GM21526 (cell line): ENCODE data around the gene EPHA8.

ENCODE experiments used
- ATAC-seq: cut with Tn5 transposase; IDR thresholded peaks from one replicate; pipeline ENCODE4 v1.9.1; 2021; ENCODE audit warnings: moderate library complexity; ENCODE audit not compliant: unreplicated experiment, low FRiP score

Gene EPHA8

DNA sequence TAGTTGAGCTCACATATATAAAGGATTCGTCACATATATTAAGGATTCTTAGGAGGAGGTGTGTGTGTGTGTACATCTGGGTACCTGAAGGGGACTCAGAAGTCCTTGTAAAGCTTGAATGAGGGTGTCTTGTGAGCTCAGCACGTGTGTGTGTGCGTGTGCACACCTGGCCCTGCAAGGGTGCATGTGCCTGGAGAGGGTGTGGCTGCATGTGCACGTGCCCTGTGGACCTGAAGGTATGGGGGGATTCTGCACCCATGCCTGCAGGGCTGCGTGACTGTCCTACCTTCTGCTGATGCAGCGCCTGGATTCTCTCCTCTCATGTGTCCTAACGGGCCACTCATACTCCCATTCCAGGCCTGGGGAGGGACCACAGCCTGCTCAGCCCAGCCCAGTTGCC is 24.0 kb downstream of the EPHA8 start:
- ATAC-seq: no peak

DNA sequence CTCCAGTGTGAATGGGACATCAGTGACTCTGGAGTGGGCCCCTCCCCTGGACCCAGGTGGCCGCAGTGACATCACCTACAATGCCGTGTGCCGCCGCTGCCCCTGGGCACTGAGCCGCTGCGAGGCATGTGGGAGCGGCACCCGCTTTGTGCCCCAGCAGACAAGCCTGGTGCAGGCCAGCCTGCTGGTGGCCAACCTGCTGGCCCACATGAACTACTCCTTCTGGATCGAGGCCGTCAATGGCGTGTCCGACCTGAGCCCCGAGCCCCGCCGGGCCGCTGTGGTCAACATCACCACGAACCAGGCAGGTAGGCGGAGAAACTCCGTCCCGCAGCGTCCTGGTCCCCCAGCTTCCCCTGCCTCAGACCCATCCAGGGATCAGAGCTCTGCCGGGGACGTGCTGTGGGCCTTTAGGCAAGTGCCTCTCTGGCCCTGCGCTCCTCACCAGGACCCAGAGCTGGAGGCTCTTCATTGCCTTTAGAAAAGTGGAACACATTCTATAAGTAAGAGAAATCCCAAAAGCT is 25.7 kb downstream of the EPHA8 start:
- no peak for ATAC-seq

DNA sequence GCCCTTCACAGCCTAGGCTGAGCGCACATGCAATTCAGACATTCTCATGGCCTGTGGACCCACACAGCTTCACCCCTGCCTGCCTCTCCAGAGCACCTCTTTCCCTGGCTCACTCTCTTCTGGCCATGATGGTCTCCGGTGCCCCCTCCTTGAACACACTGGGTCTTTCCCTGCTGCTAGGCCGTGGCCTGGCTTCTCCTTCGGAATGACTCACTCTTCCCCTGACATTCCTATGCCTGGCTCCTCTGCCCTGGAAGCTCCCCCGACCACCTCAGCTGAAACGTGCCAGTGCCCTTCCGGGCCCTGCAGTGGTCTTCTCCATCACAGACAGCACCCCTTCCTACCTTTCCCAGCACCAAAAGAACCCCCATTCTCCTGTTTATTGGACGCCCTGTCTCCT is 28.3 kb downstream of the EPHA8 start:
- ATAC-seq: no peak

DNA sequence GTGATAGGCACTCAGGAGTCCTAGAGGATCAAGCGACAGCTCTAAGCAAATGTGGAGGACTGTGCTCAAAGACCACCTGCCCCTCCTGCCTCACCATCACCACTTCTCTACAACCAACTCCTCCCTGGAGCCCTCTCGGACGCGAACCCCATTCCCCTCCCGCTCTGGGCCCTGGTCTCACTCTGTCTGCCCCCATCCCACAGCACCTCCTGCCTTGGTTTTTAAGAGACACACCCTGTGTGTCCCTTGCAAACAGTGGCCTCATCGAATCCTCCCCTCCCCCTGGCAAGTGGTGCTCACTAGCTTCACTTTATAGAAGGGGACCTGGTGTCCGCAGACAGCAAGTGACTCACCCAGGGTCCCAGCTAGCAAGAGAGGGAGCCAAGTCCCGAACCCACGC is 28.8 kb downstream of the EPHA8 start:
- ATAC-seq: no peak

DNA sequence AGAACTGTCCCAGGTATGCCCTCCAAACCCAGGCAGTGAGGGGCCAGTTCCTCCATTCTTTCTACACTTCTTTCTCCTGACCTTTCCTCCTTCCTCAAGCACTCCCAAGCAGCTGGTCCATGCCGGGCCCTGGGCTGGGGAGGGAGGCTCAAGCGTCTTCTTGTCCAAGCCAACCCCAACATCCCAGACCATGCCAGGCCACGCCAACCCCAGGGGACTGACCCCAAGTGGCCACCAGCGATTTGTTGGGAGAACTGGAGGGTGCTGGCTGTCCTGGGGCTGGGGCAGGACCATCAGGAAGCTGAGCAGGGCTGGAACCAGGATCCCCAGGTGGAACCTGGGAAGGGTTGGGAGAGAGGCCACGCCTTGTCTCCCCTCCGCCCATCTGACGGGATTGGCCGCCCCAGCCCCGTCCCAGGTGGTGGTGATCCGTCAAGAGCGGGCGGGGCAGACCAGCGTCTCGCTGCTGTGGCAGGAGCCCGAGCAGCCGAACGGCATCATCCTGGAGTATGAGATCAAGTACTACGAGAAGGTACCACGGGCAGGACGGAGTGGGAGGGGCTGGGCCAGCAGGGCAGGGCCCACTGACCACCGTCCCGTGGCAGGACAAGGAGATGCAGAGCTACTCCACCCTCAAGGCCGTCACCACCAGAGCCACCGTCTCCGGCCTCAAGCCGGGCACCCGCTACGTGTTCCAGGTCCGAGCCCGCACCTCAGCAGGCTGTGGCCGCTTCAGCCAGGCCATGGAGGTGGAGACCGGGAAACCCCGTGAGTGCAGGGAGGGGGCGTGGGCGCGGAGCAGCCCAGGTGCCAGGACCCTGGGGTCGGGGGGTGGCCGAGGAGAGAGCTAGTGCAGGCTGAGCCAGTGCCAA is 29.9 kb downstream of the EPHA8 start:
- no peak for ATAC-seq

DNA sequence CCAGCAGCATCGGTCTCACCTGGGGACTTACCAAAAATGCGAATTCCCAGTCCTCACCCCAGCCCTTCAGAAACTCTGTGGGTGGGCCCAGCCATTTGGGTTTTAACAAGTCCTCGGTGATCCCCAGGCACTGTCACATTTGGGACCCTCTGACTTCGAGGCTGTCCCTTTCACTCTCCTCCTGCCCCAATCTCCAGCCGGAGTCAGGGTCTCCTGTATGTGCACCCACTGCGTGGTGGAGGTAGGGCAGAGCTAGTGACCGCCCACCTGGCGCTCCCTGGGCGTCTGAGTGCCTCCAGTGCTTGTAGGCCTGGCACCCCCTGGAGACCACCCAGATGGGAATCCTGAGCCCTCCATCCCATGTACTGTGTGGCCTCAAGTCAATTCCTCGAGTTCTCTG is 31.1 kb downstream of the EPHA8 start:
- ATAC-seq: no peak

DNA sequence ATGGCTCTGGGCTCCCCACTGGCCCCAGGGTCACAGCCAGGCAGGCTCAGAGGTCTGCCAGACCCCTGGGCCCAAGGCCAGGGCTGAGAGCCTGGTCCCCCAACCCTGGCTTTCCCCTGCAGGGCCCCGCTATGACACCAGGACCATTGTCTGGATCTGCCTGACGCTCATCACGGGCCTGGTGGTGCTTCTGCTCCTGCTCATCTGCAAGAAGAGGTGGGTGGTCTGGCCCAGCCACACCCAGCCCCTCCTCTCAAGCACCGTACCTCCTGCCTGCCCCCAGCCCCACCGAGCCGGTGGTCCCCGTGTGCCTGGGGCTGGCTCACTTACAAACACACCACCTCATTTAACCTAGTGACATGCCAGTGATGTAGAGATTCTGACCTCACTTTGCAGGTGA is 31.8 kb downstream of the EPHA8 start:
- ATAC-seq: no peak

DNA sequence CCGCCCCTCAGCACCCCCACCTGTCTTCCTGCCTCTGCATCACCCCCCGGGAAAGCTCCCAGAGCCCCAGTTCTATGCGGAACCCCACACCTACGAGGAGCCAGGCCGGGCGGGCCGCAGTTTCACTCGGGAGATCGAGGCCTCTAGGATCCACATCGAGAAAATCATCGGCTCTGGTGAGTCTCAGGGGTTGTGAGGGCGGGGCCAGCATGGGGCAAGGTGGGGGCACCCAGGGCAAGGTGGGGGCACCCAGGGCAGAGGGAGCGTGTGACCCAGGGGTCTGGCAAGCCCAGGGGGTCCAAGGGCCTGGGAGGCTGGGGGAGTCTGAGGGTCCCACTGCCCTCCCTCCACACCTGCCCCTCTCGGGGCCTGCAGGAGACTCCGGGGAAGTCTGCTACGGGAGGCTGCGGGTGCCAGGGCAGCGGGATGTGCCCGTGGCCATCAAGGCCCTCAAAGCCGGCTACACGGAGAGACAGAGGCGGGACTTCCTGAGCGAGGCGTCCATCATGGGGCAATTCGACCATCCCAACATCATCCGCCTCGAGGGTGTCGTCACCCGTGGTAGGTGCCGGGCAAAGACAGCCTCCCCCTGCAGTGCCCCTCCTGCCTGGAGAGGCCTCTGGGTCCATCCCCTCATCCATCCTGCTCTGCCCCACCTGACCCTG is 34.1 kb downstream of the EPHA8 start:
- no peak for ATAC-seq

DNA sequence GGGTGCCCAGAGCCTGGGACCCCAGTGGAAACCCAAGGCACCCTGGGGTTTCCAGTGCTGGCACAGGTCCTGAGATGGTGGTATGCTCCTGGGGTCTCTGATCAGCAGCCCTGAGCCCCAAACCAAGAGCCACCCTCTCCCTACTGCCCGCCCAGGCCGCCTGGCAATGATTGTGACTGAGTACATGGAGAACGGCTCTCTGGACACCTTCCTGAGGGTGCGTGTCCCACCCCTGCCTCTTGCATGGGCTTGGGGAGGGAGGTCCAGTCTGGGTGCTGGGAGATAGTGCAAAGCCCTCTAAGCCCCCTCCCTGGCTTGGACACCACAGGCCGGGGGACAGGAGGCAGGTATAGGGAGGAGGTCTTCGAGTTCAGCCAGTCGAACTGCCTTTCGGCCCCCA is 34.7 kb downstream of the EPHA8 start:
- ATAC-seq: no peak

DNA sequence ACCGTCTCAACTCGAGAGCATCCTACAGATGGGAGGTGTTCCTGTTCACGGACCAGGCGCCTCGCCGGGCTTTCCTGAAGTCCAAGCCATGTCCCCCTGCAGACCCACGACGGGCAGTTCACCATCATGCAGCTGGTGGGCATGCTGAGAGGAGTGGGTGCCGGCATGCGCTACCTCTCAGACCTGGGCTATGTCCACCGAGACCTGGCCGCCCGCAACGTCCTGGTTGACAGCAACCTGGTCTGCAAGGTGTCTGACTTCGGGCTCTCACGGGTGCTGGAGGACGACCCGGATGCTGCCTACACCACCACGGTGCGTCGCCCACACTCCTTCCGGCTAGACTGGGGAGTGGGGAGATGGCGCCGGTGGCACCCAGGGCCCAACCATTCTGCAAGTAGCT is 35.4 kb downstream of the EPHA8 start:
- no peak for ATAC-seq

DNA sequence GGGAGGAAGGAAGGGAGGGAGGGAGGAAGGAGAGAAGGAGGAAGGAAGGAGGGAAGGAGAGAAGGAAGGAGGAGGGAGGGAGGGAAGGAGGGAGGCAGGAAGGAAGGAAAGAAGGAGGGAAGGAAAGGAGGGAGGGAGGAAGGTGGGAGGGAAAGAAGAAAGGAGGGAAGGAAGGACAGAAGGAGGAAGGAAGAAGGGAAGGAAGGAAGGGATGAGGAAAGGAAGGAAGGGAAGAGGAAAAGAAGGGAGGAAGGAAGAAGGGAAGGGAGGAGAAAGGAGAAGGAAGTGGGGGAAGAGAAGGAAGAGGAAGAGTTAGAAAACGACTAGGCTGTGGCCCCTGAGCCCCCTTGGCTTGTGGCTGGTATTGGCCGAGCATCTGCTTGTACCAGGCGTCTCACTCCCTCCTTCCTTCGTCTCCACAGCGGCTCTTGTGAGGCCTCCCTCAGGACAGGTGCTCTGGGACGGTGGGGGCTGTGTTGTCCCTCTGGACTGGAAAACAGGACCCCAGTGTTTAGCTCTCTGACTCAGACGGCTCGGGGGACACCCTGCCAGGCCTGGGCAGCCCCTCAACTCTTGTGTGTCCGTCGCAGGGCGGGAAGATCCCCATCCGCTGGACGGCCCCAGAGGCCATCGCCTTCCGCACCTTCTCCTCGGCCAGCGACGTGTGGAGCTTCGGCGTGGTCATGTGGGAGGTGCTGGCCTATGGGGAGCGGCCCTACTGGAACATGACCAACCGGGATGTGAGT is 37.0 kb downstream of the EPHA8 start:
- no peak for ATAC-seq

DNA sequence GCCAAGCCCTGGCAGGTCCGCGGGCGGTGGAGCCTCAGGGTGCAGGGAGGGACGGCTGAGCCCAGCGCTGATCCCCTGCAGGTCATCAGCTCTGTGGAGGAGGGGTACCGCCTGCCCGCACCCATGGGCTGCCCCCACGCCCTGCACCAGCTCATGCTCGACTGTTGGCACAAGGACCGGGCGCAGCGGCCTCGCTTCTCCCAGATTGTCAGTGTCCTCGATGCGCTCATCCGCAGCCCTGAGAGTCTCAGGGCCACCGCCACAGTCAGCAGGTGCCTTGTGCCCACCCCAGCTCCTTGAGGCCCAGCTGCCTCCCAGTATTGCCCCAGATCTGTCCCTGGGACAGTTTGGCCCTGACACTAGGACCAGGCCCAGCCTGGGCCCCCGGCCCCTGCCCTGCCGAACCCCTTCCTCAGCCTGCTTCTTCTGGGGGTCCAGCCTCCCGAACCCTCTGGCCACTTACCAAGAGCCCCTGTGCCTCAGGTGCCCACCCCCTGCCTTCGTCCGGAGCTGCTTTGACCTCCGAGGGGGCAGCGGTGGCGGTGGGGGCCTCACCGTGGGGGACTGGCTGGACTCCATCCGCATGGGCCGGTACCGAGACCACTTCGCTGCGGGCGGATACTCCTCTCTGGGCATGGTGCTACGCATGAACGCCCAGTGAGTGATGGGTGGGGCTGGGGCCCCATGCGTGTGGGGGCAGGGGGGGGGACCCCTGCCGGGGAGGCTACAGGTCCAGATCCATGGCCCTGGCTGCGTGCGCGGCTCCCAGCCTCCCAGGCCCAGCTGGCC is 37.7 kb downstream of the EPHA8 start:
- no peak for ATAC-seq

DNA sequence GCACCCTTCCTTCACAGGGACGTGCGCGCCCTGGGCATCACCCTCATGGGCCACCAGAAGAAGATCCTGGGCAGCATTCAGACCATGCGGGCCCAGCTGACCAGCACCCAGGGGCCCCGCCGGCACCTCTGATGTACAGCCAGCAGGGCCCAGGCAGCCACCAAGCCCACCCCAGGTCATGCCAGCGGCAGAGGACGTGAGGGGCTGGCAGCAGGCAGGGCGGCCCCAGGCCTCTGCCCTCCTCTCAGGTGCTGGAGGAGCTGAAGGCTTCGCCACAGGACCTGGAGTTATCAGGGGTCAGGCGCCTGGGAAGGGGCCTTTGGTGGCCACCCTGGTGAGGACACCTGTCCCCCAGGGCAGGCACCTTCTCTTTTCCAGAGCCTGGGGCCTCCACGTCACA is 38.3 kb downstream of the EPHA8 start:
- no peak for ATAC-seq

DNA sequence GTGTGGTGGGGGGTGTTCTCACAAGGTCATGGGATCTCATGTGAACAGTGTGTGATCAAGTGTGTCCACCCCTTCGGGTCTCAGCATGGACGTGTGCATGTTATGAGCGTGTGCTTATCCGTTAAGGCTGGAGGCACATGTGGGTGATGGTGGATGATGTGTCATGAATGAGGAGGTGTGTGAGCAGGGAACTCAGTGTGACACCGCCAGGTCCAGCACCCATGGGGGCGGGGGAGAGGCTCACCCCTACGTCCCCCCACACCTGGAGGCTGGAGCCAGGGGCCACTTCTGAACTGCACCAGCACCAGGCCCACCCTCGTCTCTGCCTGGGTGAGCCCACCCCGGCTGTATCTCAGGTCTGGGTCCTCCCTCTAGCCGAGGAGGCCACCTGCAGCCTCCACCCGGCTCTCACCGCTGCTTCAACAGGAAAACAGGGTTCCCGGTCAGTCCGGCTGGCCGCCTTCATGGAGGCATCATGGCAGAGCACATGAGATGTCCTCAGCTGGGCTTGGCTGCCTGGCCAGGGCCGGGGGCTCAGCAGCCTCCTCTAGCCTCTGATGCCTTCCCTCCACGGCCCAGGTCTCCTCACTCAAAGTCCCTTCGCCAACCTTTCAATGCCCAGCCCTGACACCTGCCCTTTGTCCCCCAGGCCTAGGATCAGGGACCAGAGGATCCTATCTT is 38.9 kb downstream of the EPHA8 start:
- no peak for ATAC-seq

DNA sequence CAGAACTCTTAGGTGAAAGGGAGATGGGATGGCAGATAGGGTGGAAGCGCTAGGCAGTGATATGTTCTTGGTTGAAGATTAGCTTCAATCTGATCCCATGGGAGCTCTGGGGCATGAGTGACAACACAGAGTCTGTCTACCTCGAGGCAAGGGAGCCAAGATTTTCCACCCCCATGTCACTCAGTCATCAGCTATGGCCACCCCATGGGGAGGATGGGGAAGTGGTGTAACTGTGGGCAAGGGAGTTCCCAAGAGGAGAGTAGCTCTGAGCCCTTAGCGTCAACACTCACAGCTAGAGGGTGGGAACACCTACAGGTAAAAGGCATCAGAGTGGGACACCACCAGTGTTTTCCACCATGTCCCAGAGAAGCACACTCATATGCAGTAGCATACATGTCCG is 42.9 kb downstream of the EPHA8 start:
- no peak for ATAC-seq

DNA sequence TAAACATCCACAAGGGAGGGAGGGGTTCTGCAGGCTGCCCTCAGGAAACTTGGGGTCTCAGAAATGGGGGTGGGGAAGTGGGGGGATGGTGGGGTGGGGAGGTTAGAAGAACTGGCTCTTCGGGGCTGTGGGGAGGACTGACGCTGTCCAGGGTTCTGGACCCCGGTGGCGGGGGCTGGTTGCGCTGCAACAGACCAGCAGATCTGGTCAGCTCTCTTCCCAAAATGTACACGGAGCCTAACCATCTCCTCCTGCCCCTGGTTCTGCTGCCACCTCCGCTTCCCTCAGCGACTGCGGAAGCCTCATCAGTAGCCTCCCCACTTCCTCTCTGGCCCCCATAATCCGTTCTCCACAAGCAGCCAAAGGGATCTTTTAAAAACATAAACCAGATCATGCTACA is 43.9 kb downstream of the EPHA8 start:
- ATAC-seq: no peak

DNA sequence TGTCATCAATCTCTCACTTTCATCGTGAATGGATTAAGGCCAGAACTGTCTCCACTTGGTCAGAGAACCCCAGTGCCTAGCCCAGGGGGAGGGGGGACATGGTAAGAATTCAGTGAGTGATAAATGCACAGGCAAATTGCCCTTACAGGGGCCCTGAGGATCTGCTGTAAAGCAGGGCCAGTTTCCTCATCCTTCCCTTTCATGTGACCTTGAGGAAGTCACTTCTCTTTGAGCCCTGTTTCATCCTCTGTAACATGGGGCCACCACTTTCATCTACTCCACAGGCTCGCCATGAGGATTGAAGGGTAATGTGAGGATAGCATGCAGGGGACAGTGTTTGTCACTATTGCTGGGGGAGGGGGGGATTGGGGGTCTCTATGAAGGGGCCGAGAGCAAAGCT is 45.1 kb downstream of the EPHA8 start:
- no peak for ATAC-seq

DNA sequence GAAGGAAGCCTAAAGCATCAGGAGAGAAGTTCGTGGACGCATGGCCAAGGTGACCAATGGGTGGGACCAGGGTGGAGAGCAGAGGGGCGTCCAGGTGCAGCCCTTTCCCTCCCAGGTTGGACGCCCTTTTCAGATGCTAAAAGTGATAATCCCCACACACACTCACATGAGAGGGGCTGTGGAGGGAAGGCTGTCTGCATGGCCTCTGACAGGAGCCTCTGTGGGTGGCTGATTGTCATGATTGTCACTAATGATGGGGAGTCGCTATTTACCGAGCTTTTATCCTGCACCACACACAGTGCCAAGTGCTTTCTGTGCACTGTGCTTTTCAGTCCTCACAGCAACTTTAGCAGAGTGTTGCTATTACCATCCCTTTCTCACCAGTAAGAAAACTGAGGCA is 46.0 kb downstream of the EPHA8 start:
- no peak for ATAC-seq

DNA sequence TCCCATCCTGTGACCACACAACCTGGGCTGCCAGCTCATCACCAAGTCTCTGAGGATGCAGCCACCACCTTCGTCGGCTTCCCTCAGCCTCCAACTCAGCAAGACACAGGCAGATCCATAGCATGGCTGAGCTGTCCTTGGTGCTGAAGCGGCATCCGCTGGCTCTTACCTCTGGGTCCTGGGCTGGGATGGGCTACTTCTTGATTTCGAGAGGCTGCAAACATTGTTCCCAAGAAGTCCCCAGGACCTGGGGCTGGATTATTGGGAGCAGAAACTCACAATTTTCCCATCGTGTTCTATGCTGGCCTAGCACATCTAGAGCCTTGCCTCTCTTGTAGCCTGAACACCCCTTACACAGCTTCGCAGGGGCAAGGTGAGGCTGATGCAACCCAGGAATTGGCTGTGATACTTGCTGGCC is 48.2 kb downstream of the EPHA8 start:
- ATAC-seq: no peak
